Measurements from ENCODE around the gene IGF1R. TPM values are rescaled to one million over a fixed set of nuclear protein-coding genes. Genes with fewer than 3 reads are reported as not detected.

The IGF1R gene
- total and polyA plus RNA-seq, 2 of the 13 experiments (the other 11 are each of a cell fraction or from before 2014, with no cell fraction given) = 15.9 to 18.4 TPM

- POLR2A ChIA-PET = no interaction called here
- Histone ChIP-seq H4K20me1 (ENCODE audit: insufficient read depth, low read length) (peaks cover 54% of the 10 kb centered on the region), H3K4me1 (ENCODE audit: insufficient read depth, low read length) (peaks cover 54% of the 10 kb centered on the region), H3K79me2 (ENCODE audit: insufficient read depth, low read length) (peaks cover 29% of the 10 kb centered on the region), H3K4me2 (ENCODE audit: low read depth, low read length) (no peak overlapping the region; the same call in 1 of the 2 replicates), H3K9me3 (ENCODE audit: low read length) (no peaks in the 10 kb centered on the region), H3K4me3 (replicated peaks in 1 of 3; ENCODE audit: insufficient read depth in 1 of 3, low read depth in 2 of 3, low read length in 3 of 3) (no peak overlapping the region), H2AFZ (ENCODE audit: low read length) (no peak overlapping the region), H3K9ac (ENCODE audit: insufficient read depth, low read depth, low read length) (no peak overlapping the region), H3K36me3 (replicated peaks in 1 of 2; ENCODE audit: control insufficient read depth in 1 of 2, insufficient read depth in 2 of 2, low read length in 2 of 2) (no peaks in the 10 kb centered on the region), H3K27me3 (ENCODE audit: control insufficient read depth in 1 of 2, insufficient read depth in 2 of 2, low read length in 2 of 2) (no peaks in the 10 kb centered on the region), H3K27ac (ENCODE audit: extremely low read length, insufficient read depth, low read length) (no peak overlapping the region)
- peak; percentile 89 for DNase-seq (ENCODE audit: low spot score)
- in situ Hi-C loops (cut with HindIII; ENCODE audit: extremely low pct_ligation_motif_present, low pct_unique_long_range_greater_than_20kb) (no loop called here), intact Hi-C loops (cut with micrococcal nuclease; ENCODE audit: unreplicated experiment) (no loop called here)
- CTCF ChIA-PET (ENCODE audit: low intra/inter-chr PET ratio, low total read pairs) = no interaction called here
- 40% methylated on average over 8 of the region's 8 CpGs for WGBS (ENCODE audit: low lambda C conversion rate)
- ATAC-seq = peak; percentile 84
- no TSS peak for BruUV-seq (replicated peaks)
- FAIRE-seq = peak; percentile 83
- TF ChIP-seq PATZ1 (CRISPR knock-in tag; IDR thresholded peaks at IDR 0.05) (peak; percentile 70), ATF3 (CRISPR knock-in tag; IDR thresholded peaks at IDR 0.05) (no peak), STAT6 (CRISPR knock-in tag; IDR thresholded peaks at IDR 0.05; ENCODE audit: borderline replicate concordance) (no peak), HOMEZ (CRISPR knock-in tag; IDR thresholded peaks at IDR 0.05; ENCODE audit: low read depth) (peak; percentile 97), PRPF4 (IDR thresholded peaks at IDR 0.05; ENCODE audit: low read depth, low read length, poor library complexity, severe bottlenecking) (no peak), ZNF230 (CRISPR knock-in tag; IDR thresholded peaks at IDR 0.05) (no peak), NR2C2 (CRISPR knock-in tag; IDR thresholded peaks at IDR 0.05; ENCODE audit: borderline replicate concordance) (peak; percentile 53; the same call in 1 of the 2 replicates), ZNF546 (CRISPR knock-in tag; conservative IDR thresholded peaks at IDR 0.05) (no peak), DRAP1 (CRISPR knock-in tag; IDR thresholded peaks at IDR 0.05) (no peak), ATF5 (CRISPR knock-in tag; IDR thresholded peaks at IDR 0.05; ENCODE audit: low read depth) (no peak), RFXAP (CRISPR knock-in tag; IDR thresholded peaks at IDR 0.05; ENCODE audit: borderline replicate concordance) (0 out of 2 replicates have a peak, but pooled peaks have one; percentile 52), KMT2B (CRISPR knock-in tag; IDR thresholded peaks at IDR 0.05) (0 out of 2 replicates have a peak, but pooled peaks have one; percentile 27), POLR2G (IDR thresholded peaks at IDR 0.05; ENCODE audit: low read depth, low read length) (no peak), ETV6 (CRISPR knock-in tag; conservative IDR thresholded peaks at IDR 0.05) (no peak), HDAC6 (IDR thresholded peaks at IDR 0.05; ENCODE audit: low read depth, low read length) (no peak)
Measured at GRCh38 chr15:98812716-98813446, 164.5 kb downstream of the IGF1R start.
